Activated CD4-positive, alpha-beta T cell treated with anti-CD3 and anti-CD28 coated beads, Interleukin-2, amount 10 ng/mL, durations not matched to agents 7 days and 5 days (primary cell): ENCODE measurements around the gene SAMD9. TPM values are rescaled to one million over a fixed set of nuclear protein-coding genes. Genes with fewer than 3 reads are reported as not detected.

Experiments used
- CTCF ChIA-PET: fragments of 350-600 bp; sonication (Branson Sonifier 250); formaldehyde crosslinking; loops from one replicate; lab custom pipeline; 2021; ENCODE audit warnings: antibody characterized with exemption; lab: Charles Lee
- POLR2A ChIA-PET: fragments of 350-600 bp; sonication (Branson Sonifier 250); formaldehyde crosslinking; loops from one replicate; lab custom pipeline; 2021; ENCODE audit warnings: antibody characterized with exemption; lab: Charles Lee
- DNase-seq: peaks from one replicate; pipeline ENCODE4 v3.0.0-alpha.2; 2020
- H3K27ac Mint-ChIP-seq: one replicate; pipeline ENCODE4 v1.8.0; 2021; ENCODE audit warnings: mild to moderate bottlenecking, moderate library complexity, mixed read lengths
- H3K27me3 Mint-ChIP-seq: one replicate; pipeline ENCODE4 v1.8.0; 2021; ENCODE audit warnings: mixed read lengths
- H3K36me3 Mint-ChIP-seq: one replicate; pipeline ENCODE4 v1.8.0; 2021; ENCODE audit warnings: low read depth, mixed read lengths
- H3K4me1 Mint-ChIP-seq: one replicate; pipeline ENCODE4 v1.8.0; 2021; ENCODE audit warnings: mixed read lengths
- H3K4me3 Mint-ChIP-seq: one replicate; pipeline ENCODE4 v1.8.0; 2021; ENCODE audit warnings: mild to moderate bottlenecking, moderate library complexity, mixed read lengths
- H3K9me3 Mint-ChIP-seq: one replicate; pipeline ENCODE4 v1.8.0; 2021; ENCODE audit warnings: mixed read lengths
- total RNA-seq, 2 experiments: library from RNA; stranded (reverse); gene quantifications; one replicate each; pipeline ENCODE4 v1.2.3, GENCODE V29; 2021

Gene SAMD9
- total RNA-seq, 2 experiments from 2014 or later, result 67.3 to 80.1 TPM

- DNase-seq, result no peak
- peaks cover 16% of the 10 kb centered on the region for H3K4me1 Mint-ChIP-seq
- H3K27ac Mint-ChIP-seq, result no peak overlapping the region
- H3K36me3 Mint-ChIP-seq, result no peaks in the 10 kb centered on the region
- ChIA-PET POLR2A (no interaction called here), CTCF (interaction anchor here (0.7 to 1.5 kb wide), 2 partner anchors 223 to 957 kb away, joined by 3 to 4 read pairs; no protein-coding TSS in a partner anchor)
- no peak overlapping the region for H3K4me3 Mint-ChIP-seq
- H3K27me3 Mint-ChIP-seq, result peaks cover 5% of the 10 kb centered on the region
- no peaks in the 10 kb centered on the region for H3K9me3 Mint-ChIP-seq
Observed at GRCh38 chr7:93053949-93054943, 63.5 kb downstream of the SAMD9 start.

GRCh38 chr7:93053209-93053948, 64.4 kb downstream of the SAMD9 start:
- Mint-ChIP-seq H3K4me3 (no peak overlapping the region), H3K9me3 (no peaks in the 10 kb centered on the region), H3K36me3 (no peaks in the 10 kb centered on the region), H3K4me1 (peaks cover 16% of the 10 kb centered on the region), H3K27me3 (peaks cover 2% of the 10 kb centered on the region), H3K27ac (no peak overlapping the region)
- ChIA-PET CTCF (interaction anchor here (0.7 to 1.5 kb wide), 2 partner anchors 222 to 956 kb away, joined by 3 to 4 read pairs; no protein-coding TSS in a partner anchor), POLR2A (no interaction called here)
- no peak for DNase-seq

GRCh38 chr7:93051660-93052059, 66.1 kb downstream of the SAMD9 start:
- ChIA-PET CTCF (interaction anchor here (1.6 kb wide), 1 partner anchor 218 kb away, joined by 5 read pairs; no protein-coding TSS in a partner anchor), POLR2A (no interaction called here)
- H3K9me3 Mint-ChIP-seq, result no peaks in the 10 kb centered on the region
- H3K27me3 Mint-ChIP-seq, result no peaks in the 10 kb centered on the region
- no peak for DNase-seq
- H3K4me1 Mint-ChIP-seq, result peaks cover 16% of the 10 kb centered on the region
- no peak overlapping the region for H3K4me3 Mint-ChIP-seq
- no peaks in the 10 kb centered on the region for H3K36me3 Mint-ChIP-seq
- no peak overlapping the region for H3K27ac Mint-ChIP-seq

Other genes with a start within 250 kb of the SAMD9 start
- 100 to 1,000 TPM; 145 to 166 TPM for gene SAMD9L, start 30.4 kb upstream of the SAMD9 start, total RNA-seq
- not detected for gene HEPACAM2, start 108.5 kb upstream of the SAMD9 start, total RNA-seq
- gene VPS50, start 114.4 kb upstream of the SAMD9 start, total RNA-seq, result 10 to 100 TPM; 23.5 to 26.0 TPM